Activated CD4-positive, CD25-positive, alpha-beta regulatory T cell treated with anti-CD3 and anti-CD28 coated beads, Interleukin-2, amount 50 U/mL, for 16 hours (primary cell): Measurements from ENCODE around the gene CCDC150.
"Not testable (repeated sequence)": the region's sequence is repeated elsewhere in the genome, so short reads cannot be mapped to it uniquely, and the experiment has no call there.

ENCODE experiments used
- DNase-seq: peaks from one replicate; pipeline ENCODE4 v3.0.0-alpha.2; 2020; ENCODE audit warnings: low read depth, low spot score

Gene CCDC150

GRCh38 chr2:196711625-196712024, 72.1 kb downstream of the CCDC150 start:
- DNase-seq = no peak

DNA sequence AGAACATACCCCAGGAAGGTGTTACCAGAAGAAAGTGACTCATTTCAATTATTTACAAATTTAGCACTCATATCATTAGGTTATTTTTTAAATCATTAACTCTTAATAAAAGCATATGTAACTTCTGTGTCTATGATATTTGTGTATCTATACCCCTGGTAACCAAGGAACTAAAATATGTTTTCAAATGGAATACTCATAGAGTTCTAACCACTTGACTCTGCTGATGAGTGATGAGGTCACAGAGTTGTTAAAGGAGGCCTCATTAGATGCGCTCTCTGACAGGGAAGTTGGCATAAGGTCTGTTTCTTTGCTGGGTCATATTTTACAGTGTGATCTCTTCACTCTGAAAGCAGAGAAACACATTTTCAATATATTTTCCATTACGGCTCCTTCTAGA, 73.4 kb downstream of the CCDC150 start:
- DNase-seq = no peak

GRCh38 chr2:196718419-196719109, 79.0 kb downstream of the CCDC150 start:
- DNase-seq = no peak

- DNase-seq = no peak
Observed at GRCh38 chr2:196719110-196719872, 79.8 kb downstream of the CCDC150 start.

- DNase-seq = no peak
Observed at GRCh38 chr2:196723571-196723970, 84.1 kb downstream of the CCDC150 start.

GRCh38 chr2:196725218-196725617, 85.7 kb downstream of the CCDC150 start:
- no peak for DNase-seq

DNA sequence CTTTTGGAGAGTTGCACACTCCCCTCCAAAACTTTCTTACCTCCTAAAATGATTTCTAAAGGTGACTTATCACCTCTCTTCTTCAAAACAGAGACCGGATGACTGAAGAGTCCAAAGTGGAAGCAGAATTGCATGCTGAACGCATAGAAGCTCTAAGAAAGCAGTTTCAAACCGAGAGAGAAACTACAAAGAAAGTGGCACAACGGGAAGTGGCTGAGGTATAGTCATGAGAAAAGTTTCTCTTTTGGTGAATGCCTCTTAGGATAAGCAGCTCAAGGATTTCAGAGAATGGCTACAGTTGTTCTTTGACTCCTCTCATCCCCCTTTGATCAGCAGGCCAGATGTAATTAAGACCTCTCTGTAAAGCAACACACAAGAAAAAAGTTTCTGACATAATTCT, 86.4 kb downstream of the CCDC150 start:
- no peak for DNase-seq

GRCh38 chr2:196729418-196729817, 89.9 kb downstream of the CCDC150 start:
- no peak for DNase-seq

GRCh38 chr2:196736646-196737045, 97.1 kb downstream of the CCDC150 start:
- not testable (repeated sequence) for DNase-seq

DNA sequence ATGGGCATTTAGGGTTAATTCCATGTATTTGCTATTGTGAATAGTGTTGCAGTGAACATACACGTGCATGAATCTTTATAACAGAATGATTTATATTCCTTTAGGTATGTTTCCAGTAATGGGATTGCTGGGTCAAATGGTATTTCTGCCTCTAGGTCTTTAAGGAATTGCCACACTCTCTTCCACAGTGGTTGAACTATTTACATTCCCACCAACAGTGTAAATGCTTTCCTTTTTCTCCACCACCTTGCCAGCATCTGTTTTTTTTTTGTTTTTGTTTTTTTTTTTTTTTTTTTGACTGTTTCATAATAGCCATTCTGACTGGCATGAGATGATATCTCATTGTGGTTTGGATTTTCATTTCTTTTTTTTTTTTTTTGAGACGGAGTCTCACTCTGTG, 97.5 kb downstream of the CCDC150 start:
- DNase-seq = no peak

DNA sequence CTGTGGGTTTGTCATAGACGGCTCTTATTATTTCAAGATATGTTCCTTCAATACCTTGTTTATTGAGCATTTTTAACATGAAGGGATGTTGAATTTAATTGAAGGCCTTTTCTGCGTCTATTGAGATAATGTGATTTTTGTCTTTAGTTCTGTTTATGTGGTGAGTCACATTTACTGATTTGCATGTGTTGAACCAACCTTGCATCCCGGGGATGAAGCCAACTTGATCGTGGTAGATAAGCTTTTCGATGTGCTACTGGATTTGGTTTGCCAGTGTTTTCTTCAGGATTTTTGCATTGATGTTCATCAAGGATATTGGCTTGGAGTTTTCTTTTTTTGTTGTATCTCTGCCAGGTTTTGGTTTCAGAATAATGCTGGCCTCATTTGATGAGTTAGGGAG, 99.5 kb downstream of the CCDC150 start:
- no peak for DNase-seq

- no peak for DNase-seq
Observed at GRCh38 chr2:196742216-196742615, 102.7 kb downstream of the CCDC150 start.

- DNase-seq = no peak
Observed at GRCh38 chr2:196742685-196743084, 103.2 kb downstream of the CCDC150 start.

- no peak for DNase-seq
Observed at GRCh38 chr2:196743165-196743564, 103.7 kb downstream of the CCDC150 start.

DNA sequence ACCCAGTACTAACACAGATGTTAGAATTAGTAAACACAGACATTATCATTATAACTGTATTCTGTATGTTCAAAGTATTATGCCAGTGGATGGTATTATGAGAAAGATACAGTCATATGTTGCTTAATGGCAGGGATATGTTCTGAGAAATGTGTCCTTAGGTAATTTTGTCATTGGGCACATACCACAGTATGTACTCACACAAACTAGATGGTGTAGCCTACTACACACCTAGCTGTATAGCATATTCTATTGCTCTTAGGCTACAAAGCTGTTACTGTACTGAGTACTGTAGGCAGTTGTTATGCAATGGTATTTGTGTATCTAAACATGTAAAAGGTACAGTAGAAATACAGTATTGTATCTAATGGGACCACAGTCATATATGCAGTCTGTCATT, 106.2 kb downstream of the CCDC150 start:
- DNase-seq = no peak

DNA sequence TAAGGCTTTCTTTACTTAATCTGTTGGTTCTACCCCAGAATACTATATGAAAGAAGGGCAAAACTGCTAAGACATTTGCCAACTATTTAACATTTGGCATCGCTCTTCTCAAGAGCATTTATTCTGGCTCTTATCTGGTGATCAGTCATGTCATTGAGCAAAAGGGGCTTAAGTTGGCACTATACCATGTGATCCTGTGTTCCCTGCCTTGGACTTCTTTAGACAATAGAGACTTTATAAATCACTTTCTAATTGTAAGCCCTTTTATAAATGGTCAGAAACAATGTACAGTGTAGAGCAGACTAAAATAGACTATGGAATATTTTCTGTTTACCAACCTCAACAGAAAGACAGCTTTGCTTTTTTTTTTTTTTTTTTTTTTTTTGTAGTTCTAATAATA, 107.9 kb downstream of the CCDC150 start:
- DNase-seq = no peak

- no peak for DNase-seq
Observed at GRCh38 chr2:196748123-196748522, 108.6 kb downstream of the CCDC150 start.

DNA sequence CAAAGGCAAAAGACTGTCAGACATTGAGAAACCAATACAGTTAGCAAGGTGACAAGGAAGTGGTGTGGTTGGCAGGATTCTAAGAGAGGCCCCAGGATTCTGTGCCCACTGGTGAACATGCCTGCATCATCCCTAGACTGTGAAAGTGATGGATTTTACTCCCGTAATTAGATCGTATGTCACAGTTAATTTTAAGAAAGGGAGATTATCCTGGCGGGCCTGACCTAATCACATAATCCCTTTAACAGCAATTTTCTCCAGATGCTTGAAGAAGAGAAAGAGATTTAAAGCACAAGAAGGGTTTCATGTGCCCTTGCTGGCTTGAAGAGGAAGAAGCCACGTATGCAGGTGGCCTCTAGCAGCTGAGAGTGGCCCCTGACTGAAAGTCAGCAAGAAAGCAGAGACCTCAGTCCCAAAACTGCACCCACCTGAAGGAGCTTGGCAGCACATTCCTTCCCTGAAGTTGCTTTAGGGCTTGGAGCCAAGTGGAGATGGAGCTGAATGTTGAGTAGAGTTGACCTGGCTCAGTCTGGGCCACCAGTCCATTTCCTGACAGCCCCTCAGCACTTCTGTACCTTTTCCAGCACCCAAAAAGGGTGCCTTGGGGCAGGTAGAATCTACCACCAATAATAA, 110.9 kb downstream of the CCDC150 start:
- no peak for DNase-seq

GRCh38 chr2:196750977-196751631, 111.6 kb downstream of the CCDC150 start:
- DNase-seq = peak; percentile 31

DNA sequence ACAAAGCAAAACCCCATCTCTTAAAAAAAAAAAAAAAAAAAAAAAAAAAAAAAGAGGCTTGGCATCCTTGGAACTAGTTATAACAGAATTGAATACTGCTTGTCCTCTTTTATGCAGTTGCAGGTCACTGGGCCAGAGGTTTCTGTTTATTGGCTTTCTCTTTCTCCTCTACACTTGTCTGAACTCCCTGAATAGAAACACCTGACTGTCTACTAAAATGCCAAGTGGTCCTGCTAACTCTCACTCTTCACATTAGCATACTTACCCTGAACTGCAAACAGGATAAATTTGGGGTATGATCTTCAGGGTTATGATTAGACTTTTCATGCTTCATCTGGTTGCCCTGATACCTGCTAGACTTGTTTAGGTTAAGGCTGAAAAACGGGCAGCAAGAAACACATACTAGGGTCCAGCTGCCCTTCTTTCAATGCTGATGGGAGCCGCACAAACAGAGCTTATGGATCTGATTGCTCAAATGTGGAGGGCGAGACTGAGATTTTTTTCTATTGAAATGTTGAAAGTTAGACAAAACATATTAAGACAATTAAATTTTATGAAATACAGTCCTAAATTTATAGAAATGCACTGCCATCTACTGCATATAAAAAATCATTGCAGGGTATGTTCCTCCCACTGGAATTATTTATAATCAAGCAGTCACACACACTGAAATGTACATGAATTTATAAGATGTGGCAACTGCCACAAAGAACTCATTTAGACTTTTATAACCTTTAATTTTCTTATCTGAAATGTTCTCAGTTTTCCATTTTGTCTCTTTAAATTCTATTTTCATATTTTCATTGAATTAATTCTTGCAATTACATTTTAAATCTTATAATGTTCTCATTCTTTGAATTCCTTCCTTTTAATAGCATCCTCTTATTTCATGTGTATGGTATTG, 119.2 kb downstream of the CCDC150 start:
- DNase-seq = no peak

- no peak for DNase-seq
Observed at GRCh38 chr2:196759378-196759706, 119.8 kb downstream of the CCDC150 start.
